ENCODE measurements around the gene LYL1. TPM values are rescaled to one million over a fixed set of nuclear protein-coding genes. Genes with fewer than 3 reads are reported as not detected.
A peak's percentile ranks its signal among the peaks of the same experiment; 100 is the strongest.

Gene LYL1
- total and polyA plus RNA-seq, 2 of the 13 experiments (the other 11 are each of a cell fraction or from before 2014, with no cell fraction given), result 0.75 to 0.92 TPM

DNA sequence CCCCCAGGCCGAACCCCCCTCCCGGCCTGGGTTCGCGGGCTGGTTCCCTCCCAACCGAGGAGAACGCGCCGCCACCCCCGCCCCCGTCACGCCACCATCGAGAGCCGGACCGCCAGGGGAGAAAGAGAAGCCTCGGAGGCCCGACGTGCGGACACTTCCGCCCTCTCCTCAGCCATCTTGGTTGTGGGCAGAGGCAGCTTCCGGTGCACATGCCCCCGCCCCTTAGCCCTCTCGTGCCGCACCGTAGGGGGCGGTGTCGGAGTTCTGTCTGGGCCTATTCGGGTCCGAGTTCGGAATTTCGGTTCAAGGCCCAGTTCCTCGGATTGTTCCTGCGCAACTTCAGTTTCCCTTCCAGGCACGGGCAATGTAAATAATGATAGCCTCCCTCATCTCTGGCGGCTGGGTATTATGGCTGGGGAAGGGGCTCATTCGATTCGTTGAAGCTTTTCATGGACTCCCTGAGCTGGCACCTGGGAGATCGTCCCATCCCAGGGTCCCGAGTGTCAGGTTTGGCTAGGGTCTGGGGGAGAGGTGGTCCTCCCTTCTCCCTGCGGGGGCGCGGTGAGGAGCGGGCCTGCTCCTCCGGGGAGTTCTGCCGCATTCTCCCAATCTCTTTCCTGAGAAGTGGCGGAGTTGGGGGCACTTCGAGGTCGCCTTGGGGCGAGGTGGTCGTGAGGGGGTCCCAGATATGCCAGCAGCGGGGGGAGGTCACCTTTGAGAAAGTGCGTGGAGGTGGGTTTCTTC is 47.7 kb upstream of the LYL1 start, which contains the start of the genes IER2 and STX10 (continued):
- TF ChIP-seq MAZ (IDR thresholded peaks at IDR 0.05; ENCODE audit: borderline replicate concordance, low read depth, low read length) (peak; percentile 82), MAZ (CRISPR knock-in tag; IDR thresholded peaks at IDR 0.05; ENCODE audit: low read depth) (peak; percentile 94), PRMT3 (CRISPR knock-in tag; IDR thresholded peaks at IDR 0.05; ENCODE audit: borderline replicate concordance, low read depth) (no peak), FOXK2 (IDR thresholded peaks at IDR 0.05) (no peak), ZNF274 (CRISPR knock-in tag; IDR thresholded peaks at IDR 0.05) (no peak), HMG20A (CRISPR knock-in tag; IDR thresholded peaks at IDR 0.05; ENCODE audit: borderline replicate concordance) (no peak; the same call in 1 of the 2 replicates), ZEB1 (IDR thresholded peaks at IDR 0.05; ENCODE audit: insufficient replicate concordance, low read depth) (no peak), ZNF431 (CRISPR knock-in tag; IDR thresholded peaks at IDR 0.05; ENCODE audit: borderline replicate concordance, low read depth) (no peak), GFI1 (CRISPR knock-in tag; IDR thresholded peaks at IDR 0.05; ENCODE audit: borderline replicate concordance) (peak; percentile 82), RAD21 (CRISPR knock-in tag; IDR thresholded peaks at IDR 0.05) (peak; percentile 64)
- TF ChIP-seq, protein P1, sequence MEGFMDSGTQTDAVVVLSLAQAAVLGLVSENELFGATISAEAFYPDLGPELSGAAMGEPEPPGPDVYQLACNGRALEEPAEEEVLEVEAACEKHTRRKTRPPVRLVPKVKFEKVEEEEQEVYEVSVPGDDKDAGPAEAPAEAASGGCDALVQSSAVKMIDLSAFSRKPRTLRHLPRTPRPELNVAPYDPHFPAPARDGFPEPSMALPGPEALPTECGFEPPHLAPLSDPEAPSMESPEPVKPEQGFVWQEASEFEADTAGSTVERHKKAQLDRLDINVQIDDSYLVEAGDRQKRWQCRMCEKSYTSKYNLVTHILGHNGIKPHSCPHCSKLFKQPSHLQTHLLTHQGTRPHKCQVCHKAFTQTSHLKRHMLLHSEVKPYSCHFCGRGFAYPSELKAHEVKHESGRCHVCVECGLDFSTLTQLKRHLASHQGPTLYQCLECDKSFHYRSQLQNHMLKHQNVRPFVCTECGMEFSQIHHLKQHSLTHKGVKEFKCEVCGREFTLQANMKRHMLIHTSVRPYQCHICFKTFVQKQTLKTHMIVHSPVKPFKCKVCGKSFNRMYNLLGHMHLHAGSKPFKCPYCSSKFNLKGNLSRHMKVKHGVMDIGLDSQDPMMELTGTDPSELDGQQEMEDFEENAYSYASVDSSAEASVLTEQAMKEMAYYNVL (CRISPR knock-in tag; IDR thresholded peaks at IDR 0.05; ENCODE audit: borderline replicate concordance), result no peak; the same call in 1 of the 2 replicates
- TF ChIP-seq, protein P2, sequence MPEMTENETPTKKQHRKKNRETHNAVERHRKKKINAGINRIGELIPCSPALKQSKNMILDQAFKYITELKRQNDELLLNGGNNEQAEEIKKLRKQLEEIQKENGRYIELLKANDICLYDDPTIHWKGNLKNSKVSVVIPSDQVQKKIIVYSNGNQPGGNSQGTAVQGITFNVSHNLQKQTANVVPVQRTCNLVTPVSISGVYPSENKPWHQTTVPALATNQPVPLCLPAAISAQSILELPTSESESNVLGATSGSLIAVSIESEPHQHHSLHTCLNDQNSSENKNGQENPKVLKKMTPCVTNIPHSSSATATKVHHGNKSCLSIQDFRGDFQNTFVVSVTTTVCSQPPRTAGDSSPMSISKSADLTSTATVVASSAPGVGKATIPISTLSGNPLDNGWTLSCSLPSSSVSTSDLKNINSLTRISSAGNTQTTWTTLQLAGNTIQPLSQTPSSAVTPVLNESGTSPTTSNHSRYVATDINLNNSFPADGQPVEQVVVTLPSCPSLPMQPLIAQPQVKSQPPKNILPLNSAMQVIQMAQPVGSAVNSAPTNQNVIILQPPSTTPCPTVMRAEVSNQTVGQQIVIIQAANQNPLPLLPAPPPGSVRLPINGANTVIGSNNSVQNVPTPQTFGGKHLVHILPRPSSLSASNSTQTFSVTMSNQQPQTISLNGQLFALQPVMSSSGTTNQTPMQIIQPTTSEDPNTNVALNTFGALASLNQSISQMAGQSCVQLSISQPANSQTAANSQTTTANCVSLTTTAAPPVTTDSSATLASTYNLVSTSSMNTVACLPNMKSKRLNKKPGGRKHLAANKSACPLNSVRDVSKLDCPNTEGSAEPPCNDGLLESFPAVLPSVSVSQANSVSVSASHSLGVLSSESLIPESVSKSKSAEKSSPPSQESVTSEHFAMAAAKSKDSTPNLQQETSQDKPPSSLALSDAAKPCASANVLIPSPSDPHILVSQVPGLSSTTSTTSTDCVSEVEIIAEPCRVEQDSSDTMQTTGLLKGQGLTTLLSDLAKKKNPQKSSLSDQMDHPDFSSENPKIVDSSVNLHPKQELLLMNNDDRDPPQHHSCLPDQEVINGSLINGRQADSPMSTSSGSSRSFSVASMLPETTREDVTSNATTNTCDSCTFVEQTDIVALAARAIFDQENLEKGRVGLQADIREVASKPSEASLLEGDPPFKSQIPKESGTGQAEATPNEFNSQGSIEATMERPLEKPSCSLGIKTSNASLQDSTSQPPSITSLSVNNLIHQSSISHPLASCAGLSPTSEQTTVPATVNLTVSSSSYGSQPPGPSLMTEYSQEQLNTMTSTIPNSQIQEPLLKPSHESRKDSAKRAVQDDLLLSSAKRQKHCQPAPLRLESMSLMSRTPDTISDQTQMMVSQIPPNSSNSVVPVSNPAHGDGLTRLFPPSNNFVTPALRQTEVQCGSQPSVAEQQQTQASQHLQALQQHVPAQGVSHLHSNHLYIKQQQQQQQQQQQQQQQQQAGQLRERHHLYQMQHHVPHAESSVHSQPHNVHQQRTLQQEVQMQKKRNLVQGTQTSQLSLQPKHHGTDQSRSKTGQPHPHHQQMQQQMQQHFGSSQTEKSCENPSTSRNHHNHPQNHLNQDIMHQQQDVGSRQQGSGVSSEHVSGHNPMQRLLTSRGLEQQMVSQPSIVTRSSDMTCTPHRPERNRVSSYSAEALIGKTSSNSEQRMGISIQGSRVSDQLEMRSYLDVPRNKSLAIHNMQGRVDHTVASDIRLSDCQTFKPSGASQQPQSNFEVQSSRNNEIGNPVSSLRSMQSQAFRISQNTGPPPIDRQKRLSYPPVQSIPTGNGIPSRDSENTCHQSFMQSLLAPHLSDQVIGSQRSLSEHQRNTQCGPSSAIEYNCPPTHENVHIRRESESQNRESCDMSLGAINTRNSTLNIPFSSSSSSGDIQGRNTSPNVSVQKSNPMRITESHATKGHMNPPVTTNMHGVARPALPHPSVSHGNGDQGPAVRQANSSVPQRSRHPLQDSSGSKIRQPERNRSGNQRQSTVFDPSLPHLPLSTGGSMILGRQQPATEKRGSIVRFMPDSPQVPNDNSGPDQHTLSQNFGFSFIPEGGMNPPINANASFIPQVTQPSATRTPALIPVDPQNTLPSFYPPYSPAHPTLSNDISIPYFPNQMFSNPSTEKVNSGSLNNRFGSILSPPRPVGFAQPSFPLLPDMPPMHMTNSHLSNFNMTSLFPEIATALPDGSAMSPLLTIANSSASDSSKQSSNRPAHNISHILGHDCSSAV (CRISPR knock-in tag; IDR thresholded peaks at IDR 0.05; ENCODE audit: borderline replicate concordance), result no peak
- TF ChIP-seq, protein P3, sequence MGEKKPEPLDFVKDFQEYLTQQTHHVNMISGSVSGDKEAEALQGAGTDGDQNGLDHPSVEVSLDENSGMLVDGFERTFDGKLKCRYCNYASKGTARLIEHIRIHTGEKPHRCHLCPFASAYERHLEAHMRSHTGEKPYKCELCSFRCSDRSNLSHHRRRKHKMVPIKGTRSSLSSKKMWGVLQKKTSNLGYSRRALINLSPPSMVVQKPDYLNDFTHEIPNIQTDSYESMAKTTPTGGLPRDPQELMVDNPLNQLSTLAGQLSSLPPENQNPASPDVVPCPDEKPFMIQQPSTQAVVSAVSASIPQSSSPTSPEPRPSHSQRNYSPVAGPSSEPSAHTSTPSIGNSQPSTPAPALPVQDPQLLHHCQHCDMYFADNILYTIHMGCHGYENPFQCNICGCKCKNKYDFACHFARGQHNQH (CRISPR knock-in tag; IDR thresholded peaks at IDR 0.05), result peak; percentile 81; the same call in 1 of the 2 replicates
- TF ChIP-seq, protein P4, sequence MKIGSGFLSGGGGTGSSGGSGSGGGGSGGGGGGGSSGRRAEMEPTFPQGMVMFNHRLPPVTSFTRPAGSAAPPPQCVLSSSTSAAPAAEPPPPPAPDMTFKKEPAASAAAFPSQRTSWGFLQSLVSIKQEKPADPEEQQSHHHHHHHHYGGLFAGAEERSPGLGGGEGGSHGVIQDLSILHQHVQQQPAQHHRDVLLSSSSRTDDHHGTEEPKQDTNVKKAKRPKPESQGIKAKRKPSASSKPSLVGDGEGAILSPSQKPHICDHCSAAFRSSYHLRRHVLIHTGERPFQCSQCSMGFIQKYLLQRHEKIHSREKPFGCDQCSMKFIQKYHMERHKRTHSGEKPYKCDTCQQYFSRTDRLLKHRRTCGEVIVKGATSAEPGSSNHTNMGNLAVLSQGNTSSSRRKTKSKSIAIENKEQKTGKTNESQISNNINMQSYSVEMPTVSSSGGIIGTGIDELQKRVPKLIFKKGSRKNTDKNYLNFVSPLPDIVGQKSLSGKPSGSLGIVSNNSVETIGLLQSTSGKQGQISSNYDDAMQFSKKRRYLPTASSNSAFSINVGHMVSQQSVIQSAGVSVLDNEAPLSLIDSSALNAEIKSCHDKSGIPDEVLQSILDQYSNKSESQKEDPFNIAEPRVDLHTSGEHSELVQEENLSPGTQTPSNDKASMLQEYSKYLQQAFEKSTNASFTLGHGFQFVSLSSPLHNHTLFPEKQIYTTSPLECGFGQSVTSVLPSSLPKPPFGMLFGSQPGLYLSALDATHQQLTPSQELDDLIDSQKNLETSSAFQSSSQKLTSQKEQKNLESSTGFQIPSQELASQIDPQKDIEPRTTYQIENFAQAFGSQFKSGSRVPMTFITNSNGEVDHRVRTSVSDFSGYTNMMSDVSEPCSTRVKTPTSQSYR (CRISPR knock-in tag; IDR thresholded peaks at IDR 0.05; ENCODE audit: borderline replicate concordance), result peak; percentile 66
